H9 (cell line): Measurements from ENCODE around the gene ACBD6. TPM values are rescaled to one million over a fixed set of nuclear protein-coding genes. Genes with fewer than 3 reads are reported as not detected.

Experiments
- DNase-seq: peaks from one replicate; pipeline ENCODE4 v3.0.0-alpha.2; 2017
- H2AFZ ChIP-seq: one replicate; pipeline ENCODE4 v1.6.1; 2013; ENCODE audit warnings: mild to moderate bottlenecking, low read length, control low read depth, moderate library complexity
- H2AK5ac ChIP-seq: 2 replicates; pipeline ENCODE4 v1.6.1; 2013; ENCODE audit warnings: low read length, control low read depth, mixed read lengths; ENCODE audit not compliant: insufficient read length
- H2BK120ac ChIP-seq: one replicate; pipeline ENCODE4 v1.6.1; 2013; ENCODE audit warnings: low read depth, mild to moderate bottlenecking, low read length, control low read depth, inconsistent platforms; ENCODE audit not compliant: poor library complexity, severe bottlenecking
- H2BK12ac ChIP-seq: 2 replicates; pipeline ENCODE4 v1.6.1; 2013; ENCODE audit warnings: low read length, control low read depth, mixed read lengths, low read depth; ENCODE audit not compliant: insufficient read length
- H2BK15ac ChIP-seq: 2 replicates; pipeline ENCODE4 v1.6.1; 2013; ENCODE audit warnings: low read depth, low read length, control low read depth
- H2BK20ac ChIP-seq: one replicate; pipeline ENCODE4 v1.6.1; 2013; ENCODE audit warnings: low read depth, mild to moderate bottlenecking, low read length, control low read depth, inconsistent platforms; ENCODE audit not compliant: poor library complexity, severe bottlenecking
- H2BK5ac ChIP-seq: 2 replicates; pipeline ENCODE4 v1.6.1; 2013; ENCODE audit warnings: low read length, control low read depth, mixed read lengths; ENCODE audit not compliant: insufficient read length
- H3K14ac ChIP-seq: 2 replicates; pipeline ENCODE4 v1.6.1; 2013; ENCODE audit warnings: low read length, control low read depth; ENCODE audit not compliant: insufficient read depth
- H3K18ac ChIP-seq: 2 replicates; pipeline ENCODE4 v1.6.1; 2013; ENCODE audit warnings: low read depth, mild to moderate bottlenecking, mixed read lengths, low read length, control low read depth; ENCODE audit not compliant: insufficient read length
- H3K23ac ChIP-seq: 2 replicates; pipeline ENCODE4 v1.6.1; 2013; ENCODE audit warnings: low read length, control low read depth, mixed read lengths, low read depth; ENCODE audit not compliant: insufficient read length
- H3K23me2 ChIP-seq: 2 replicates; pipeline ENCODE4 v1.6.1; 2013; ENCODE audit warnings: low read depth, mild to moderate bottlenecking, mixed read lengths, low read length, control low read depth; ENCODE audit not compliant: insufficient read length, poor library complexity, severe bottlenecking
- H3K27ac ChIP-seq: 2 replicates; pipeline ENCODE4 v1.5.1; 2013; ENCODE audit warnings: low read length, control low read depth, mixed read lengths, low read depth; ENCODE audit not compliant: insufficient read length
- H3K27me3 ChIP-seq: 2 replicates; pipeline ENCODE4 v1.6.1; 2013; ENCODE audit warnings: low read length, control low read depth, inconsistent platforms; ENCODE audit not compliant: insufficient read depth
- H3K4ac ChIP-seq: 2 replicates; pipeline ENCODE4 v1.6.1; 2013; ENCODE audit warnings: low read depth, mild to moderate bottlenecking, control low read depth, inconsistent platforms, low read length, moderate library complexity
- H3K4me1 ChIP-seq: 2 replicates; pipeline ENCODE4 v1.6.1; 2013; ENCODE audit warnings: low read length, control low read depth, inconsistent platforms; ENCODE audit not compliant: insufficient read depth
- H3K4me2 ChIP-seq: 2 replicates; pipeline ENCODE4 v1.6.1; 2013; ENCODE audit warnings: low read length, control low read depth, mixed read lengths; ENCODE audit not compliant: insufficient read length, insufficient read depth
- H3K56ac ChIP-seq: 2 replicates; pipeline ENCODE4 v1.6.1; 2013; ENCODE audit warnings: low read depth, mild to moderate bottlenecking, mixed read lengths, low read length, control low read depth; ENCODE audit not compliant: insufficient read length
- H3K79me1 ChIP-seq: 2 replicates; pipeline ENCODE4 v1.6.1; 2013; ENCODE audit warnings: low read depth, mild to moderate bottlenecking, moderate library complexity, low read length, control low read depth, inconsistent platforms; ENCODE audit not compliant: insufficient read depth, poor library complexity, severe bottlenecking
- H3K79me2 ChIP-seq: 2 replicates; pipeline ENCODE4 v1.6.1; 2013; ENCODE audit warnings: low read length, control low read depth, inconsistent platforms; ENCODE audit not compliant: insufficient read depth
- H3K9ac ChIP-seq: 2 replicates; pipeline ENCODE4 v1.6.1; 2013; ENCODE audit warnings: low read length, control low read depth, mixed read lengths; ENCODE audit not compliant: insufficient read length; ENCODE audit errors: extremely low read depth
- H3K9me3 ChIP-seq: one replicate; pipeline ENCODE4 v1.6.1; 2013; ENCODE audit warnings: low read depth, low read length, inconsistent platforms; ENCODE audit not compliant: control insufficient read depth
- H3T11ph ChIP-seq: one replicate; pipeline ENCODE4 v1.6.1; 2013; ENCODE audit warnings: mild to moderate bottlenecking, low read length, control low read depth, inconsistent platforms
- H4K20me1 ChIP-seq: one replicate; pipeline ENCODE4 v1.6.1; 2013; ENCODE audit not compliant: control insufficient read depth, insufficient read length, insufficient read depth
- H4K5ac ChIP-seq: 2 replicates; pipeline ENCODE4 v1.6.1; 2013; ENCODE audit warnings: low read depth, mild to moderate bottlenecking, mixed read lengths, low read length, control low read depth; ENCODE audit not compliant: insufficient read length
- H4K8ac ChIP-seq: replicated peaks from 2 replicates; pipeline ENCODE4 v1.6.1; 2013; ENCODE audit warnings: low read length, control low read depth, mixed read lengths, low read depth; ENCODE audit not compliant: insufficient read length
- H4K91ac ChIP-seq: 2 replicates; pipeline ENCODE4 v1.6.1; 2013; ENCODE audit warnings: low read depth, mild to moderate bottlenecking, moderate library complexity, mixed read lengths, low read length, control low read depth; ENCODE audit not compliant: insufficient read length
- H3K27ac Mint-ChIP-seq, 3 experiments: 2 replicates in 2 of 3; 3 replicates in 1 of 3; pipeline ENCODE4 v1.8.0; 2020 to 2021; ENCODE audit warnings: mixed read lengths in 3 of 3, mild to moderate bottlenecking in 1 of 3, moderate library complexity in 1 of 3
- H3K27me3 Mint-ChIP-seq: 2 replicates; pipeline ENCODE4 v1.8.0; 2021; ENCODE audit warnings: low read depth, mild to moderate bottlenecking, moderate library complexity, mixed read lengths
- H3K36me3 Mint-ChIP-seq, 3 experiments: 2 replicates in 2 of 3; 3 replicates in 1 of 3; pipeline ENCODE4 v1.8.0; 2020 to 2021; ENCODE audit warnings: low read depth in 3 of 3, mixed read lengths in 3 of 3; ENCODE audit not compliant: insufficient read depth in 1 of 3
- H3K4me1 Mint-ChIP-seq, 2 experiments: 2 replicates each; pipeline ENCODE4 v1.8.0; 2020; ENCODE audit warnings: mixed read lengths in 2 of 2
- H3K4me3 Mint-ChIP-seq, 2 experiments: 2 replicates in 1 of 2; 3 replicates in 1 of 2; pipeline ENCODE4 v1.8.0; 2020 to 2021; ENCODE audit warnings: mild to moderate bottlenecking in 2 of 2, mixed read lengths in 2 of 2, moderate library complexity in 1 of 2
- H3K9me3 Mint-ChIP-seq, 2 experiments: 2 replicates in 1 of 2; 3 replicates in 1 of 2; pipeline ENCODE4 v1.8.0; 2020; ENCODE audit warnings: mild to moderate bottlenecking in 2 of 2, mixed read lengths in 2 of 2, moderate library complexity in 1 of 2
- WGBS: extraction: QIAGEN DNeasy Blood & Tissue Kit; methylation state at CpG from one replicate; pipeline ENCODE4 v1.1.7; 2013; ENCODE audit warnings: missing lambda C conversion rate, low lambda C conversion rate, mixed read lengths; ENCODE audit not compliant: insufficient read length; ENCODE audit errors: extremely low coverage; 5-methylcytosine and 5-hydroxymethylcytosine counted together
- total RNA-seq: library from RNA; stranded (reverse); gene quantifications from 2 replicates; pipeline ENCODE4 v1.2.1, GENCODE V29; 2021
- TF ChIP-seq, protein P1 (sequence below): fragments of 200-600 bp; sonication (generic); conservative IDR thresholded peaks from 3 replicates; pipeline ENCODE4 v1.8.0; 2021; ENCODE audit warnings: antibody characterized with exemption, mild to moderate bottlenecking

ACBD6 gene
- total RNA-seq, 1 experiment from 2014 or later = 51.4 TPM

DNA sequence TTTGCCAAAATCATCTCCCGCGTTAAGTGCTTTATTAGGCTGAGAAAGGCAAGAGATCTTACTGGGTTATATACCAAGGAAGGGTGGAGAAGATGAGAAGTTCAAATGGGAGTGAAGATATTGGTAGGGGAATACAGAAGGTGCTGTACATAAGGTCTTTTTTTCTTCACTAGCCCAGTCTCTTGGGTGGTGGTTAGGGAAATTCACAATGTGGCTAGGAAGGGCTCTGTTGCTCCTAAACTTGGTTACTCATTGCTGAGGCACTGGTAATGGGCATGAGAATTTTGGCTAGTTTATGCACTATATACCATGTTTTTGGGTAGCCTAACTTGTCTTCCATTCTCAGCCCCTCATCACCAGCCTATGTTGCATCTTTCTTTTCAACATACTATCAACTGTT, 221.8 kb downstream of the ACBD6 start:
- Mint-ChIP-seq H3K36me3 (peaks cover 21 to 25% (median 22%) of the 10 kb centered on the region in 3 experiments), H3K4me3 (no peak overlapping the region), H3K4me1 (peaks cover 17 to 22% of the 10 kb centered on the region in 2 experiments), H3K27me3 (no peaks in the 10 kb centered on the region), H3K9me3 (peaks cover 0 to 12% of the 10 kb centered on the region in 2 experiments; a peak in 1 of 5 replicates), H3K27ac (peak overlapping the region in 1 of 3 experiments; percentile 6; a peak in 1 of 7 replicates)
- no peak overlapping the region for H3T11ph ChIP-seq
- WGBS = no CpG with 5 or more reads among the region's 2 CpGs
- no peak overlapping the region for H3K4me2 ChIP-seq
- no peaks in the 10 kb centered on the region for H3K9me3 ChIP-seq
- H3K14ac ChIP-seq = no peak overlapping the region
- H4K5ac ChIP-seq = no peak overlapping the region
- no peaks in the 10 kb centered on the region for H4K20me1 ChIP-seq
- H3K23me2 ChIP-seq = no peaks in the 10 kb centered on the region
- H2BK20ac ChIP-seq = no peak overlapping the region
- no peak overlapping the region for H2BK12ac ChIP-seq
- no peak for DNase-seq
- no peak overlapping the region for H2BK15ac ChIP-seq
- H2AFZ ChIP-seq = no peak overlapping the region
- no peak overlapping the region for H2BK5ac ChIP-seq
- no peak overlapping the region for H3K18ac ChIP-seq
- H4K8ac ChIP-seq = no peak overlapping the region
- no peaks in the 10 kb centered on the region for H3K79me2 ChIP-seq
- H2AK5ac ChIP-seq = no peak overlapping the region
- peaks cover 10% of the 10 kb centered on the region; the same call in 1 of the 2 replicates for H3K4me1 ChIP-seq
- no peaks in the 10 kb centered on the region for H3K79me1 ChIP-seq
- no peak overlapping the region for H2BK120ac ChIP-seq
- H3K56ac ChIP-seq = no peak overlapping the region
- H4K91ac ChIP-seq = no peak overlapping the region
- TF ChIP-seq, protein P1, sequence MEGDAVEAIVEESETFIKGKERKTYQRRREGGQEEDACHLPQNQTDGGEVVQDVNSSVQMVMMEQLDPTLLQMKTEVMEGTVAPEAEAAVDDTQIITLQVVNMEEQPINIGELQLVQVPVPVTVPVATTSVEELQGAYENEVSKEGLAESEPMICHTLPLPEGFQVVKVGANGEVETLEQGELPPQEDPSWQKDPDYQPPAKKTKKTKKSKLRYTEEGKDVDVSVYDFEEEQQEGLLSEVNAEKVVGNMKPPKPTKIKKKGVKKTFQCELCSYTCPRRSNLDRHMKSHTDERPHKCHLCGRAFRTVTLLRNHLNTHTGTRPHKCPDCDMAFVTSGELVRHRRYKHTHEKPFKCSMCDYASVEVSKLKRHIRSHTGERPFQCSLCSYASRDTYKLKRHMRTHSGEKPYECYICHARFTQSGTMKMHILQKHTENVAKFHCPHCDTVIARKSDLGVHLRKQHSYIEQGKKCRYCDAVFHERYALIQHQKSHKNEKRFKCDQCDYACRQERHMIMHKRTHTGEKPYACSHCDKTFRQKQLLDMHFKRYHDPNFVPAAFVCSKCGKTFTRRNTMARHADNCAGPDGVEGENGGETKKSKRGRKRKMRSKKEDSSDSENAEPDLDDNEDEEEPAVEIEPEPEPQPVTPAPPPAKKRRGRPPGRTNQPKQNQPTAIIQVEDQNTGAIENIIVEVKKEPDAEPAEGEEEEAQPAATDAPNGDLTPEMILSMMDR = no peak
- no peak overlapping the region for H3K9ac ChIP-seq
- no peak overlapping the region for H3K27ac ChIP-seq
- no peak overlapping the region for H3K23ac ChIP-seq
- no peaks in the 10 kb centered on the region for H3K27me3 ChIP-seq
- H3K4ac ChIP-seq = no peak overlapping the region
